ENCODE results near the gene SERPINH1.
"Not testable (repeated sequence)": the region's sequence is repeated elsewhere in the genome, so short reads cannot be mapped to it uniquely, and the experiment has no call there.

The SERPINH1 gene

DNA sequence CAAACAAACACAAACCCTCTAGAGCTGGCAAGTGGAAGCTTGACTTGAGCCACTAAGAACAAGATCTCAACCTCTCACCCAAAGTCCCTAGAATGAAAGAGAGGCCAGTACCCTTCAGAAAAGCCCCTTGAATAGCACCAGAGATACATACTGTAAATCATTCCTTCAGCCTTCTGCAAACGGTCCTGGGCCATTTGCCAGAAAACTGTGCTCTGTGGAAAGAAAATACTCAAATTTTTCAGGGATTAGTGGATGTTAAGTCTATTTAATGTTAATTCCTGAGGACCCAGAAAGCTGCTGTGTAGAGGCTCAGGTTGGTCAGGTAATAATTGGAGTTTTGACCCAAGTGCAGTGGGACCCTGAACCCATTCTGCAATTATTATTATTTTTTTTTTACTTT is 16.9 kb downstream of the SERPINH1 start:
- no peak for DNase-seq

- no peak for DNase-seq
Observed at GRCh38 chr11:75579841-75580240, 17.8 kb downstream of the SERPINH1 start.

- DNase-seq: no peak
Observed at GRCh38 chr11:75582506-75582894, 20.4 kb downstream of the SERPINH1 start.

DNA sequence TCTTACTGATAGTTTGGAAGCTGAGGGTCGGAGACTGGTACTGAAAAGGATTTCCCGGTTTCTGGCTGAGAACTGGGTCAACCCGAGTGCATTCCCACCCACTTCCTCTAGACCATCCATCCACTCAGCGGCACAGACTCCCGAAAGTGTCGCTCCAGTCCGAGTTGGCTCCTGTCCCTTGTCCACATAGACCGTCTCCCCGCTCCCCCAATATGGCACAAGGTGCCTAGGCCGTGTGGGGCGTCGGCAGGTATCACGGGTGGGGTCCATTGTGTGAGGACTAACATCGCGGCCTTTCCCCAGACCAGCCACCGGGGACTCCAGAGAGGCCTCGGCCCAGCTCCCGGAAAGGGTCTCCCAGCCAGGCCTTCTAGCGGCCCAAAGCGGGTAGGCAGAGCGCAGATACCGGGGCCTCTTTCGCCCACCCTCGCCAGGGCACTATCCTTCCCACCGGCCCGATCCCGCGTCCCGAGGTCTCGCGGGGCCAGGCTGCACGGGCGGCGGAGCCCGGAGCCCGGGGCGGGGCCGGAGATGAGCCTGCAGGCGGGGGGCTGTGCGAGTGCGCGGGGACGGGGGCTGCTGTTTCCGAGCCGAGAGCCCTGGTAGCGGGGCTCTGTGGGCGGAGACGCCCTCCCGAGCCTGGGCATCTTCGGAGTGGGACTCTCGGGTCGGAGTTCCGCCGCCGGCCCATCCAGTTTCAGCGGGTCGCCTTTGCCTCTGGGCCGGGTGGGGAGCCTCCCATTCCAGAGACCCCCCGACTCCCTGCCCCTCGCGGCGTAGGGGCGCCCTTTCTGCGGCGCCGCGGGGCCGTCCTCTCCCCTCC is 21.1 kb downstream of the SERPINH1 start:
- DNase-seq: peak; percentile 52

GRCh38 chr11:75583718-75584658 is 21.9 kb downstream of the SERPINH1 start:
- DNase-seq: no peak

GRCh38 chr11:75584659-75585292 is 22.7 kb downstream of the SERPINH1 start:
- not testable (repeated sequence) for DNase-seq

GRCh38 chr11:75585293-75585670 is 23.2 kb downstream of the SERPINH1 start:
- no peak for DNase-seq

- DNase-seq: no peak
Observed at GRCh38 chr11:75586395-75586794, 24.3 kb downstream of the SERPINH1 start.

- no peak for DNase-seq
Observed at GRCh38 chr11:75588051-75588481, 26.0 kb downstream of the SERPINH1 start.

DNA sequence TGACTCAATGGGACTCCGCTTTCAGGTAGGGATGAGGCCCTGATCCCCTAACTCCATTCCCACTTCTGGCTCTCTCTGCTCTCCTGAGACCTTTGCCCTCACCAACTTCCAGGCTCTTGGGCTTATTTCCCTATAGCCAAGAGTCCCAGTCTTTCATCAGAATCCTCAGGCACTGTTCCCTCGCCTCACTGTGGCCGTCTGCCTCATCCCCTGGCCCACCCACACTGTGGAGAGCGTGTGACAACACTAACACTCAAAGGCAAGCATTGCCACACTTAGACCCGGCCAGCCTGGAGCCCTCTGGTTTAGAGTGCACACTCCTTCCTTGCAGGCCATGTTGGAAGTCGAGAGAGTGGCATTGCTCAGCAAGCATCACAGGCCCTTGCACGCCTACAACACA is 27.0 kb downstream of the SERPINH1 start:
- DNase-seq: no peak

- no peak for DNase-seq
Observed at GRCh38 chr11:75589933-75590332, 27.9 kb downstream of the SERPINH1 start.

GRCh38 chr11:75591371-75591770 is 29.3 kb downstream of the SERPINH1 start:
- no peak for DNase-seq

GRCh38 chr11:75591966-75592365 is 29.9 kb downstream of the SERPINH1 start:
- DNase-seq: no peak

- no peak for DNase-seq
Observed at GRCh38 chr11:75592715-75593114, 30.7 kb downstream of the SERPINH1 start.

DNA sequence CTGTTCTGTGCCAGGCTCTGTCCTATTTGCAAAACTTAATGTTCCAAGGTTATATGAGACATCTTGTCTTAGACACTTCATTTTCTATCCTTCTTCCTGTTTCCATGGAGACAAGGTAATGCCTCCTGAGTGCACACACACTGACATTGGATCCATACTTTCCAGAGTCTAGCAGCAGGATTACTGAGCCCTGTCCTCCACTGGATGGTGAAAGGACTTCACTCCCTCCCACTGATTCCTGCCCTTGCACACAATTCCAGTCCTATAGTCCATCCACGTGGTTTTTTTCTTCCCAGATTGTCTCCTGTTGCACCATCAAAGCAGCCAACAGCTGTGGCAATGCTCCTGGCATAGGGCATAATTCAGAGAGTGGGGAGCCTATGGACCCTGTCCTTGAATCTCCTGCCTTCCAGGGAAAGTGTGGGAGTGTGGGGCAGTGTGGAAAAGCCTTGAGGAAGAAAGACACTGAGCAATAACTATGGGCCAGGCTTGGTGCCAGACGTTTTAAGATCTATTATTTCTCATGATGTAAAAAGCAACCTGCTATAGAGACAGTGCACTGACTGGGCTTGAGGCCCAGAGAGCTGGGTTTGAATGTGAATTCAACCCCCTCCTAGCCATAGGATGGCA is 31.3 kb downstream of the SERPINH1 start:
- no peak for DNase-seq

- DNase-seq: no peak
Observed at GRCh38 chr11:75594211-75594610, 32.2 kb downstream of the SERPINH1 start.

DNA sequence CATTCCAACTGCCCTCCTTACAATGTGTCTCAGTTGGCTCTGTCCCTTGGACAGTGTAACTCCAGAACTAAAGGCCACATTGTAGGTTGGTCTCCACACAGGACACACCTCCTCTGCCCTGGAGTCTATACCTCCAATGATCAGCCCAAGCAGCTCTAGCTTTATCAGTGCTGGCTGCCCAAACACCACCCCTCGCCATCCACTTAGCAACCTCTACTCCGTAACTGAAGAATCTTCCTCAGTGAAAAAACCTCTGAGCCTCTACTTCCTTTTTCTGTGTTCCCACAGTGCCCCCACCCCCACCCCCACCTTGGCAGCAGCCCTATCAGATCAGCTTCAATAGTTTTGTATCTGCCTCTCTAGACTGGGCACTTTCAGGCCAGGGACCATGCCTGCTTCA is 33.4 kb downstream of the SERPINH1 start:
- no peak for DNase-seq

DNA sequence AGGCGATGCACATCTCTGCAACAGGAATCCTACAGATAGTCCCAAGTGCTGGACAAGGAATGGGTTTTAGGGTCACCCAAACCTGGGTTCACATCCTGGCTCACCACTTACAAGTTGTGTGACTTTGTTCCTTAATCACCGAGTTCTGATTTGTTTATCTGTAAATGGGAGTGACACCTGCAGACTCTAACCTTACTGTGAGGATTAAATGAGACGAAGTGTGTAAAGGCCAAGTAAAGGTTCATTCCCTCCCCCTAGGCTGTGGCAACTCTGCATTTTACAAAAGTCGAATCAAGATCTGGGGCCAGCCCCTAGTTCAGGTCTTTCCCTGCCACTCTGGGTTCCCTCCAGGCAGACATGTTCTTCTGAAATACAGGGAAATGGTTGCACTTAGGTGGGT is 34.9 kb downstream of the SERPINH1 start:
- DNase-seq: no peak

GRCh38 chr11:75597636-75598035 is 35.6 kb downstream of the SERPINH1 start:
- DNase-seq: no peak

GRCh38 chr11:75598264-75598663 is 36.2 kb downstream of the SERPINH1 start:
- no peak for DNase-seq

GRCh38 chr11:75598900-75599299 is 36.8 kb downstream of the SERPINH1 start:
- no peak for DNase-seq

DNA sequence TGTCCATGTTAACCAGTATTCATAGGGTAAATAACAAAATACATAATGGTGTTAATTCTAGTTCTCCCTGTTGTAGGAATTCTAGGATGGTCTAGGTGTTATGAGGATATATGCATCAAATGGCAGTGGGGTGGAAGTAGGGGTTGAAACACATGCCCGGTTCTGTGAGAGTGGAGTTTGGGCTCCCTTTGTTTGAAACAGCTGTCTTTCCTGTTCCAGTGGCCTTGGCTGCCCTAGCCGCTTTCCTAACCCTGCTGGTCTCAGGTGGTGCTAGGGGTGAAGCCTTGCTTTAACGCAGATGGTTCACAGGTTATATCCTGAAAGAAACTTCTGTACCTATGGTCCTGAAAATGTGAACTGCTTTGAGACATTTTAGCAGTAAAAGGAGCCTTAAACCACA is 38.3 kb downstream of the SERPINH1 start:
- no peak for DNase-seq

- DNase-seq: no peak
Observed at GRCh38 chr11:75601494-75601893, 39.4 kb downstream of the SERPINH1 start.
